RWPE2 (cell line): ENCODE measurements around the gene LYZL4.

Experiments
- ATAC-seq: fragments of 200-7000 bp; cut with Tn5 transposase; 3 replicates; pipeline ENCODE4 v1.9.1; 2021; ENCODE audit warnings: low read depth
- DNase-seq: peaks from one replicate; pipeline ENCODE4 v3.0.0-alpha.2; 2020; ENCODE audit warnings: low spot score
- H3K27ac ChIP-seq: fragments of 450-650 bp; 2 replicates; pipeline ENCODE4 v1.5.1; 2017; ENCODE audit warnings: mild to moderate bottlenecking; ENCODE audit not compliant: poor library complexity, severe bottlenecking
- H3K27me3 ChIP-seq: fragments of 250-450 bp; sonication (Bioruptor Pico); 2 replicates; pipeline ENCODE4 v1.5.1; 2021; ENCODE audit warnings: mild to moderate bottlenecking, moderate library complexity; ENCODE audit not compliant: insufficient read depth, poor library complexity, severe bottlenecking
- H3K36me3 ChIP-seq: fragments of 250-450 bp; sonication (Bioruptor Pico); 2 replicates; pipeline ENCODE4 v1.5.1; 2020; ENCODE audit warnings: low read depth, mild to moderate bottlenecking, moderate library complexity
- H3K4me1 ChIP-seq: fragments of 250-450 bp; sonication (Bioruptor Pico); 2 replicates; pipeline ENCODE4 v1.5.1; 2021; ENCODE audit warnings: mild to moderate bottlenecking, moderate library complexity; ENCODE audit not compliant: insufficient read depth, poor library complexity, severe bottlenecking
- H3K4me3 ChIP-seq: fragments of 250-450 bp; sonication (Bioruptor Pico); 2 replicates; pipeline ENCODE4 v1.5.1; 2021; ENCODE audit warnings: mild to moderate bottlenecking, moderate library complexity; ENCODE audit not compliant: severe bottlenecking
- H3K9me3 ChIP-seq: fragments of 250-450 bp; sonication (Bioruptor Pico); 2 replicates; pipeline ENCODE4 v1.5.1; 2021; ENCODE audit warnings: mild to moderate bottlenecking, moderate library complexity; ENCODE audit not compliant: severe bottlenecking
- CTCF ChIP-seq: fragments of 450-650 bp; IDR thresholded peaks from one replicate; pipeline ENCODE4 v1.5.1; 2017; ENCODE audit warnings: mild to moderate bottlenecking, moderate library complexity; ENCODE audit not compliant: poor library complexity, severe bottlenecking

The LYZL4 gene, protein sequence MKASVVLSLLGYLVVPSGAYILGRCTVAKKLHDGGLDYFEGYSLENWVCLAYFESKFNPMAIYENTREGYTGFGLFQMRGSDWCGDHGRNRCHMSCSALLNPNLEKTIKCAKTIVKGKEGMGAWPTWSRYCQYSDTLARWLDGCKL

GRCh38 chr3:42410370-42411131 lies at the start of gene LYZL4:
Gene LYZL4 (minus strand): TSS chr3:42410610. CDS start chr3:42407251, 3,359 bp downstream.
- no peak within 1 kb of the TSS for H3K27ac ChIP-seq
- ATAC-seq (no peak), DNase-seq (no peak)
- H3K4me3 ChIP-seq: no peak within 1 kb of the TSS
- TF ChIP-seq CTCF: no peak
- no peaks in the 10 kb centered on the region for H3K27me3 ChIP-seq
- no peaks in the 10 kb centered on the region for H3K9me3 ChIP-seq
- H3K4me1 ChIP-seq: no peaks in the 10 kb centered on the region
- no peaks in the 10 kb centered on the region for H3K36me3 ChIP-seq

- Histone ChIP-seq H3K27me3 (no peaks in the 10 kb centered on the region), H3K4me3 (no peak overlapping the region), H3K4me1 (no peaks in the 10 kb centered on the region), H3K36me3 (no peaks in the 10 kb centered on the region), H3K9me3 (no peaks in the 10 kb centered on the region), H3K27ac (no peak overlapping the region)
- DNase-seq (no peak), ATAC-seq (no peak)
- no peak for TF ChIP-seq CTCF
Measured at GRCh38 chr3:42459151-42459550, 48.7 kb upstream of the LYZL4 start.

DNA sequence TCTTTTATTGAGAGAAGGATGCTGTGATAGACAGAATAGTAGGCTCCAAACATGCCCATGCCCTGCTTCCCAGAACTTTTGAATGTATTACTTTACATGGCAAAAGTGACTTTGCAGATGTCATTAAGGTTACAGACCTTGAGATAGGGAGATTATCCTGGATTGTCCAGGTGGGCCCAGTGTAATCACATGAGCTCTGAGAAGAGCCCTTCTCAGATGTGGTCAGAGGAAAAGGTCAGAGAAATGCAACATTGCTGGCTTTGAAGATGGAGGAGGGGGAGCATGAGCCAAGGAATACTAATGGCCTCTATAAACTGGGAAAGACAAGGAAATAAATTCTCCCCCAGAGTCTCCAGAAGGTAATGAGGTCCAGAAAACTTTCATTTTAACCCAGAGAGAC lies 45.8 kb upstream of the LYZL4 start:
- no peak overlapping the region for H3K4me3 ChIP-seq

GRCh38 chr3:42451546-42452230 lies 41.3 kb upstream of the LYZL4 start:
- DNase-seq (no peak), ATAC-seq (no peak)
- Histone ChIP-seq H3K9me3 (no peaks in the 10 kb centered on the region), H3K36me3 (no peaks in the 10 kb centered on the region), H3K4me1 (no peaks in the 10 kb centered on the region), H3K27me3 (no peaks in the 10 kb centered on the region), H3K4me3 (no peak overlapping the region), H3K27ac (no peak overlapping the region)
- no peak for TF ChIP-seq CTCF

More for the DNA sequence above, 45.8 kb upstream of the LYZL4 start:
- no peaks in the 10 kb centered on the region for H3K4me1 ChIP-seq
- ATAC-seq (no peak), DNase-seq (no peak)
- no peaks in the 10 kb centered on the region for H3K9me3 ChIP-seq
- no peaks in the 10 kb centered on the region for H3K27me3 ChIP-seq
- H3K27ac ChIP-seq: no peak overlapping the region
- TF ChIP-seq CTCF: no peak
- H3K36me3 ChIP-seq: no peaks in the 10 kb centered on the region
